Measurements from ENCODE around the gene HIVEP1. TPM values are rescaled to one million over a fixed set of nuclear protein-coding genes. Genes with fewer than 3 reads are reported as not detected.

Gene HIVEP1
- total RNA-seq, 1 experiment from 2014 or later, result 24.2 TPM

DNA sequence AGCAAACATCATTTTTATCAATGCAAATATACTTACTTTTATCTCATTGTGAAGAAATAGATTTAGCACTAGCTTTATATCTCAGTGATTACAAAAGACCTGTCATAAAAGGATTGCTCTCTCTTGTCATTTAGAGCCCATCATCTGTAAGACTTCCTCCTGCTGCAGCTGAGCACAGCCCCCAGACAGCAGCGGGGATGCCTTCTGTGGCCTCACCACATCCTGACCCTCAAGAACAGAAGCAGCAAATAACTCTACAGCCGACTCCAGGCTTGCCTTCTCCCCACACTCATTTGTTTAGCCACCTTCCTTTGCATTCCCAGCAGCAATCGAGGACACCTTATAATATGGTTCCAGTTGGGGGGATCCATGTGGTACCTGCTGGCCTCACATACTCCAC lies 151.0 kb downstream of the HIVEP1 start:
- Histone ChIP-seq H3F3A (ENCODE audit: insufficient read depth, low read depth) (peaks cover 12% of the 10 kb centered on the region), H3K4me2 (no peak overlapping the region), H3K36me3 (ENCODE audit: low read depth) (peaks cover 11% of the 10 kb centered on the region; the same call in 1 of the 2 replicates), H4K20me1 (ENCODE audit: insufficient read depth) (no peaks in the 10 kb centered on the region), H3K4me1 (replicated peaks; ENCODE audit: insufficient read depth) (peaks cover 8% of the 10 kb centered on the region; the same call in 1 of the 2 replicates), H3K9me2 (ENCODE audit: insufficient read depth) (no peaks in the 10 kb centered on the region), H2AFZ (no peak overlapping the region), H3K27me3 (ENCODE audit: insufficient read depth, low read depth) (no peaks in the 10 kb centered on the region), H3K79me2 (ENCODE audit: low read depth) (no peaks in the 10 kb centered on the region), H3K27ac (no peak overlapping the region), H3K4me3 (no peak overlapping the region), H3K9me3 (ENCODE audit: insufficient read depth, low read depth) (no peaks in the 10 kb centered on the region; the same call in 1 of the 2 replicates)
- no TSS peak for BruUV-seq (replicated peaks)
- ChIA-PET CTCF (no interaction called here), POLR2A (ENCODE audit: unreplicated experiment) (no interaction called here)
- intact Hi-C loops (cut with micrococcal nuclease; ENCODE audit: unreplicated experiment), result no loop called here
- no peak for DNase-seq
- TF ChIP-seq, protein P1, sequence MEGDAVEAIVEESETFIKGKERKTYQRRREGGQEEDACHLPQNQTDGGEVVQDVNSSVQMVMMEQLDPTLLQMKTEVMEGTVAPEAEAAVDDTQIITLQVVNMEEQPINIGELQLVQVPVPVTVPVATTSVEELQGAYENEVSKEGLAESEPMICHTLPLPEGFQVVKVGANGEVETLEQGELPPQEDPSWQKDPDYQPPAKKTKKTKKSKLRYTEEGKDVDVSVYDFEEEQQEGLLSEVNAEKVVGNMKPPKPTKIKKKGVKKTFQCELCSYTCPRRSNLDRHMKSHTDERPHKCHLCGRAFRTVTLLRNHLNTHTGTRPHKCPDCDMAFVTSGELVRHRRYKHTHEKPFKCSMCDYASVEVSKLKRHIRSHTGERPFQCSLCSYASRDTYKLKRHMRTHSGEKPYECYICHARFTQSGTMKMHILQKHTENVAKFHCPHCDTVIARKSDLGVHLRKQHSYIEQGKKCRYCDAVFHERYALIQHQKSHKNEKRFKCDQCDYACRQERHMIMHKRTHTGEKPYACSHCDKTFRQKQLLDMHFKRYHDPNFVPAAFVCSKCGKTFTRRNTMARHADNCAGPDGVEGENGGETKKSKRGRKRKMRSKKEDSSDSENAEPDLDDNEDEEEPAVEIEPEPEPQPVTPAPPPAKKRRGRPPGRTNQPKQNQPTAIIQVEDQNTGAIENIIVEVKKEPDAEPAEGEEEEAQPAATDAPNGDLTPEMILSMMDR (conservative IDR thresholded peaks at IDR 0.05), result no peak
- no peak for TF ChIP-seq EZH2 (IDR thresholded peaks at IDR 0.05; ENCODE audit: low read depth)

DNA sequence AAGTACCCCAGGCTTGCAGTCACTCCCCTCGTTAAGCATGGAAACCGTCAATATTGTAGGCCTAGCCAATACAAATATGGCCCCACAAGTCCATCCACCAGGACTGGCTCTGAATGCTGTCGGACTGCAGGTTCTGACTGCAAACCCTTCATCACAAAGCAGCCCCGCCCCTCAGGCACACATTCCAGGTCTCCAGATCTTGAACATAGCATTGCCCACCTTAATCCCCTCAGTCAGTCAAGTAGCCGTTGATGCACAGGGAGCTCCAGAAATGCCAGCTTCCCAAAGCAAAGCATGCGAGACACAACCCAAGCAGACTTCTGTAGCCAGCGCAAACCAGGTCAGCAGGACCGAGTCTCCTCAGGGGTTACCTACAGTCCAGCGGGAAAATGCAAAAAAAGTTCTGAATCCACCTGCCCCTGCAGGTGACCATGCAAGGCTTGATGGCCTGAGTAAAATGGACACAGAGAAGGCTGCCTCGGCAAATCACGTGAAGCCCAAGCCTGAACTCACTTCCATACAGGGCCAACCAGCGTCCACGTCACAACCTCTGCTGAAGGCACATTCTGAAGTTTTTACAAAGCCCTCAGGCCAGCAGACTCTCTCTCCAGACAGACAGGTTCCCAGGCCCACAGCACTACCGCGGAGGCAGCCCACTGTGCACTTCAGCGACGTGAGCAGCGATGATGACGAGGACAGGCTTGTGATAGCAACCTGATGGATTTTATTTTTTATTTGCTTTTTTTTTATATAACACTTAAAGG lies 151.8 kb downstream of the HIVEP1 start:
- TF ChIP-seq, protein P1 (conservative IDR thresholded peaks at IDR 0.05), result no peak
- TF ChIP-seq EZH2 (IDR thresholded peaks at IDR 0.05; ENCODE audit: low read depth), result no peak
- Histone ChIP-seq H3F3A (ENCODE audit: insufficient read depth, low read depth) (peaks cover 12% of the 10 kb centered on the region), H3K4me2 (no peak overlapping the region), H3K79me2 (ENCODE audit: low read depth) (no peaks in the 10 kb centered on the region), H3K36me3 (ENCODE audit: low read depth) (peaks cover 11% of the 10 kb centered on the region; the same call in 1 of the 2 replicates), H3K9me3 (ENCODE audit: insufficient read depth, low read depth) (no peaks in the 10 kb centered on the region; the same call in 1 of the 2 replicates), H3K4me3 (no peak overlapping the region), H3K27me3 (ENCODE audit: insufficient read depth, low read depth) (no peaks in the 10 kb centered on the region), H2AFZ (no peak overlapping the region), H4K20me1 (ENCODE audit: insufficient read depth) (no peaks in the 10 kb centered on the region), H3K4me1 (replicated peaks; ENCODE audit: insufficient read depth) (peaks cover 8% of the 10 kb centered on the region; the same call in 1 of the 2 replicates), H3K27ac (no peak overlapping the region), H3K9me2 (ENCODE audit: insufficient read depth) (no peaks in the 10 kb centered on the region)
- BruUV-seq (replicated peaks), result no TSS peak
- POLR2A ChIA-PET (ENCODE audit: unreplicated experiment), result no interaction called here
- intact Hi-C loops (cut with micrococcal nuclease; ENCODE audit: unreplicated experiment), result no loop called here
- no peak for DNase-seq
- CTCF ChIA-PET, result no interaction called here

DNA sequence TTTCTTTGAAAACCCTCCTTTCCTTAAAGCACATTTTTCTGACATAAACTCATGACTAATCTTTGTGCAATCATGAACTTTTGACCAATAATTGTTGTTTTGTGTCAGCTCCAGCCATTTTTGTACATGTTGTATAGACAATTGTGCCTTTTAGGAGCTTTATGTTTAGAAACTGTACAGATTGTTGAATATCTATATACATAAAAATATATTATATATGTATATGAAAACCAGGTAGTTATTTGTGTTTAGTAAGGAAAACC lies 152.3 kb downstream of the HIVEP1 start:
- H3K4me2 ChIP-seq, result no peak overlapping the region
- H3K4me1 ChIP-seq (replicated peaks; ENCODE audit: insufficient read depth), result peaks cover 8% of the 10 kb centered on the region; the same call in 1 of the 2 replicates
- no peak overlapping the region for H3K27ac ChIP-seq
- no peaks in the 10 kb centered on the region for H3K9me2 ChIP-seq (ENCODE audit: insufficient read depth)
- CTCF ChIA-PET, result no interaction called here
- H2AFZ ChIP-seq, result no peak overlapping the region
- no TSS peak for BruUV-seq (replicated peaks)
- no peaks in the 10 kb centered on the region for H3K27me3 ChIP-seq (ENCODE audit: insufficient read depth, low read depth)
- POLR2A ChIA-PET (ENCODE audit: unreplicated experiment), result no interaction called here
- no peak for DNase-seq
- H3K4me3 ChIP-seq, result no peak overlapping the region
- no peak for TF ChIP-seq EZH2 (IDR thresholded peaks at IDR 0.05; ENCODE audit: low read depth)
- TF ChIP-seq, protein P1 (conservative IDR thresholded peaks at IDR 0.05), result no peak
- H3K36me3 ChIP-seq (ENCODE audit: low read depth), result peaks cover 11% of the 10 kb centered on the region; the same call in 1 of the 2 replicates
- H3K79me2 ChIP-seq (ENCODE audit: low read depth), result no peaks in the 10 kb centered on the region
- intact Hi-C loops (cut with micrococcal nuclease; ENCODE audit: unreplicated experiment), result no loop called here
- peaks cover 12% of the 10 kb centered on the region for H3F3A ChIP-seq (ENCODE audit: insufficient read depth, low read depth)
- no peaks in the 10 kb centered on the region for H4K20me1 ChIP-seq (ENCODE audit: insufficient read depth)
- H3K9me3 ChIP-seq (ENCODE audit: insufficient read depth, low read depth), result no peaks in the 10 kb centered on the region; the same call in 1 of the 2 replicates

Data from PC-9 (cell line).